Measurements from ENCODE around the gene GAS2L2. TPM values are rescaled to one million over a fixed set of nuclear protein-coding genes. Genes with fewer than 3 reads are reported as not detected.

The GAS2L2 gene
- not detected in 2 replicates for total RNA-seq

DNA sequence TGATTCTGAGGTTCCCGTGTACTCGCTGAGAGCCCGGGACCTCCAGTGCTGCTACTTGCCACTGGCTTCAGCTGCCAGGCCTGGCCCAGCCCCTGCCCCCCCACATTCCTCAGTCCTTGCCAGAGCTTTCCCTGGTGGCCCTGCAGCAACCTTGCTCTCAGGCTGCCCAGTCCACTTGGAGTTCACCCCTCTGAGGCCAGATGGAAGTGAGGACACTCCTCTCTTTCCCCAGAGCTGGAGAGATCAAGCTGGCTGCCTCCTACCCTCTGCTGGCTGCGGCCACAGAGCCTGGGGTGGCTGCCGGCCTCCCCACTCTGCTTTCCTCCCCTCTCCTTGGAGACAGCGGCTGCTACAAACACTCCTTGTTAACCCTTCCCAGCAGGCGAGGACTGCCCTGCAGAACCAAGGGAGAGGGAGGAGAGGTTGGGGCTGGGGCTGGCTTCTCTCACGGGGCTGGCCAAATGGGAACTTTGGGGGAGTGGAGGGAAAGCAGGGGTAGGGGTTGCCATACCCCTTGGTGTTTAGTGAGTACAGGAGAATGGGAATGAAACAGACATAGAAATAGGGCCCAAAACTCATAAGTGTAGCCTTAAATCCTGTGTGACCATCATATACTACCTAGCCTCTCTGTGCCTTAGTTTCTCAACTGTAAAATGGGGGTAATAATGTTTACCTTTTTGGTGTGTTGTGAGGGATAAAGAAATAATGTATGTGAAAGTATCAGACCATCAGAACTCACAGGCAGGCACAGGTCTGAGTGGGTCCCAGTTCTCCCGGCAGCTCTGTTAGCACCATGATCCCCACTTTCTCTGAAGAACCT, at the start of gene GAS2L2:
GAS2L2 (minus strand) TSS at position 295 of the 820 bp plus-strand sequence. CDS start 389 bp downstream, outside the sequence.

DNA sequence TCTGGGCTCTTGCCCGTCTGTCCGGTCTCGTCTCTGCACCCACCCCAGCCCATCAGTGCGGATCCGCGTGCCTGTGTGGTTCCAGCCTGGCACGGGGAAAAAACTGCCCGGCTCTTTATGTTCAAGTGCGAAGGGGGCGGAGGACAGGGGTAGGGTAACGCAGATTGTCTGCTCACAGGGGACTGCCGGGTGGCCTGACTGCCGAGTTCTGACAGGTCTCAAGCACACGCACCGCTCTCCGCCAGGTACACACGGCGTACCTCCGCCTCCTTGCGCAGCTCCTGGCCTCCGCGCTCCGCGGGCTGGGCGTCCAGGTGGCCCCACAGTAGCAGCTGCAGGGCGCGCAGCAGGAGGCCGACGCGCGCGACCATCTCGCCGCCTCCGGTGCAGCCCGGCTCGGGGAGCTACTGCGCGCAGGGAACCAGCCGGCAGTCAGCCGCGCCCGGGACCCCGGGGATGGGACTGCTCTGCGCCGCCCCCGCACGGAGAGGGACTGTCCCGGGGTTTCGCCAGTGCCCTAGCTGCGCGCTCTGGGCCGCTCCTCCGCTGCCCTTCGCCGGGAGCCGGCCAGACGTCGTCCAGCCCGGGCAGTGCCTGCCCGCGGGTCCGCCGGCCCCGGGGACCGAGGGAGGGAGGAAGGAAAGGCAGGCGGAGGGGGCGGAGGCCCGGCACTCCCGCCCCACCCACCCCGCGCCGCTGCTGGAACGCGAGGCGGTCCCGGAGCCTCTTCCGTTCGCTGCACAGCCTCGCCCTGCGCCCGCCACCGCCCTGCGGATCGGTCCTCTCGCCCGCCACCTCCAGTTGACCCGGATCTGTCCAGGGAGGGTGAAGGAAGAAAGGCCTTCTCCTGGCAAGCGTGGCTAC, 42.2 kb upstream of the GAS2L2 start, which contains the start of gene MMP28:
MMP28 (minus strand) TSS at position 635 of the 864 bp plus-strand sequence; CDS start at position 371, 264 bp downstream.

DNA sequence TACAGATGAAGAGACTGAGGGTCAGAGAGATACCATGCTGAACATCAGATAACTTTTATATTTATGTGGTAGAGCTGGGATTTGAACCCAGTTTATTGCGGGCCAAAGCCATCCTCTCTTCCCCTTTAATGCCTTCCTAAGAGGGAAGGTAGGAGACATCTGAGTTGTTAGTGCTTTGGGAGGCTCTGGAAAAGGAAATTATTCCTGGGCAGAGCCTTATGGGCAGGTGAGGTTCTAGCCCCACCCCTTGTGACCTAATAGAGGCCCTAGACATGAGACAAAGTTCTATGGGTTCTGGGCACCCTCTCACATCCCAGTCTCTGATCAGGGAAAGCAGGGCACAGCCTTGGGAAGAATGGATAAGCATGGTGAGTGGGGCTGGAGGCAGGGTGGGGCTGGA, 7.5 kb upstream of the GAS2L2 start, which contains the start of gene C17orf50:
C17orf50 (plus strand) TSS at position 301 of the 400 bp plus-strand sequence; CDS start at position 356, 55 bp downstream.

GRCh38 chr17:35731239-35731916, 21.7 kb downstream of the GAS2L2 start, which contains the start of gene RASL10B:
TSS of gene RASL10B (plus strand) at chr17:35731639. CDS start at chr17:35735185, 3,546 bp downstream.

Other genes with a start within 250 kb of the GAS2L2 start
- under 0.01 TPM in 1 of 2 replicates, not detected in the other for gene SLFN12L, start 215.6 kb downstream of the GAS2L2 start, total RNA-seq
- not detected in 2 replicates for gene SLFN14, start 192.4 kb downstream of the GAS2L2 start, total RNA-seq
- gene PEX12, start 174.7 kb downstream of the GAS2L2 start, total RNA-seq = 4.9 and 5.3 TPM in 2 replicates
- 172 and 218 TPM in 2 replicates for gene AP2B1, start 165.9 kb downstream of the GAS2L2 start, total RNA-seq
- gene RASL10B, start 21.6 kb downstream of the GAS2L2 start, total RNA-seq = 0.13 and 0.22 TPM in 2 replicates
- gene C17orf50, start 7.6 kb upstream of the GAS2L2 start, total RNA-seq = not detected in 2 replicates
- gene MMP28, start 42.4 kb upstream of the GAS2L2 start, total RNA-seq = 2.5 and 4.0 TPM in 2 replicates
- gene TAF15, start 56.2 kb upstream of the GAS2L2 start, total RNA-seq = 96.1 and 124 TPM in 2 replicates
- not detected in 2 replicates for gene HEATR9, start 115.7 kb upstream of the GAS2L2 start, total RNA-seq
- gene CCL5, start 127.1 kb upstream of the GAS2L2 start, total RNA-seq = not detected in 2 replicates
- gene RDM1, start 177.5 kb upstream of the GAS2L2 start, total RNA-seq = 0.40 and 0.72 TPM in 2 replicates
- not detected in 2 replicates for gene LYZL6, start 190.5 kb upstream of the GAS2L2 start, total RNA-seq
- 1.1 and 1.5 TPM in 2 replicates for gene CCL16, start 228.3 kb upstream of the GAS2L2 start, total RNA-seq
- gene CCL14, start 233.5 kb upstream of the GAS2L2 start, total RNA-seq = 30.2 and 51.3 TPM in 2 replicates
- not detected in 2 replicates for gene CCL15, start 248.3 kb upstream of the GAS2L2 start, total RNA-seq